ENCODE measurements around the gene GNA12. TPM values are rescaled to one million over a fixed set of nuclear protein-coding genes. Genes with fewer than 3 reads are reported as not detected.
A peak's percentile ranks its signal among the peaks of the same experiment; 100 is the strongest.

GNA12 gene
- total and polyA plus RNA-seq, 10 of the 15 experiments (the other 5 are each of a cell fraction or from before 2014, with no cell fraction given): 1.9 to 51.8 (median 12.6) TPM

DNA sequence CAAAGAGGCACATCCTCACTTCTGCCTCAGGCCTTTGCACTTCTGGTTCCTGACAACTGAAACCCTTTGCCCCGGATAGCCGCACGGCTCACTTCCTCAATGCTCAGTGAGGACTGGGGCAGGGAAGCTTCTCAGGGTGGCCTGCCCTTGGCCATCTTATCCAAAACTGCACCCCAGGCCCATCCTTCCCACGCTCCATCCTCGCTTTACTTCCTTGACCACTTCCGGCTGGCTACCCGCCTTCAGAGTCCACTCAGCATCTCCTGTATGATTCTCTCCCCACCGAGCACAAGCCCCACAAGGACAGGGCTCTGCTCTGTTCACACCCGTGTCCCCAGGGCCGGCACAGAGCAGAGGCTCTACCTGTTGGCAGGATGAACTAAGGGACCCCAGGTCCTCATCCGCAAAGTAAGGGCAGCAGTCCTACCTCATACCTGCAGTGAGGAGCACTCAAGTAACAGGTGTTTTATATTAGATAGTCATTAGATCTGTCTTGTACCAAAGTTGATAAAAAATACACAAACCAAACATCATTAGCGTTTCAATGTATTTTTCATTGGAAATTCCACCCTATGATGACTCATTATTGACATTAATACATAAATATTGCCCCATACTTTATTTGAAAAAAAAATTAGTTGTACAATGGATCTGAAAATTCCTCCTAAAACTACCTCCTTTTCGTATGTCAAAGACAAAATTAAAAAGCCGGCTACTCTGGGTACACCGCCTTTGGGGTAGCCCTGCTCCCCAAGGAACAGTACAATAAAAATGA, 35.0 kb downstream of the GNA12 start (continued):
- peak; percentile 35; the same call in 1 of the 2 replicates for TF ChIP-seq IKZF1 (conservative IDR thresholded peaks at IDR 0.05)
- TF ChIP-seq JUND (IDR thresholded peaks at IDR 0.05; ENCODE audit: low read depth, low read length): no peak
- no peak for TF ChIP-seq GABPA (IDR thresholded peaks at IDR 0.05; ENCODE audit: low read depth)
- TF ChIP-seq IRF4 (IDR thresholded peaks at IDR 0.05; ENCODE audit: low read depth, low read length): 0 out of 2 replicates have a peak, but pooled peaks have one; percentile 15
- TF ChIP-seq, protein P1, sequence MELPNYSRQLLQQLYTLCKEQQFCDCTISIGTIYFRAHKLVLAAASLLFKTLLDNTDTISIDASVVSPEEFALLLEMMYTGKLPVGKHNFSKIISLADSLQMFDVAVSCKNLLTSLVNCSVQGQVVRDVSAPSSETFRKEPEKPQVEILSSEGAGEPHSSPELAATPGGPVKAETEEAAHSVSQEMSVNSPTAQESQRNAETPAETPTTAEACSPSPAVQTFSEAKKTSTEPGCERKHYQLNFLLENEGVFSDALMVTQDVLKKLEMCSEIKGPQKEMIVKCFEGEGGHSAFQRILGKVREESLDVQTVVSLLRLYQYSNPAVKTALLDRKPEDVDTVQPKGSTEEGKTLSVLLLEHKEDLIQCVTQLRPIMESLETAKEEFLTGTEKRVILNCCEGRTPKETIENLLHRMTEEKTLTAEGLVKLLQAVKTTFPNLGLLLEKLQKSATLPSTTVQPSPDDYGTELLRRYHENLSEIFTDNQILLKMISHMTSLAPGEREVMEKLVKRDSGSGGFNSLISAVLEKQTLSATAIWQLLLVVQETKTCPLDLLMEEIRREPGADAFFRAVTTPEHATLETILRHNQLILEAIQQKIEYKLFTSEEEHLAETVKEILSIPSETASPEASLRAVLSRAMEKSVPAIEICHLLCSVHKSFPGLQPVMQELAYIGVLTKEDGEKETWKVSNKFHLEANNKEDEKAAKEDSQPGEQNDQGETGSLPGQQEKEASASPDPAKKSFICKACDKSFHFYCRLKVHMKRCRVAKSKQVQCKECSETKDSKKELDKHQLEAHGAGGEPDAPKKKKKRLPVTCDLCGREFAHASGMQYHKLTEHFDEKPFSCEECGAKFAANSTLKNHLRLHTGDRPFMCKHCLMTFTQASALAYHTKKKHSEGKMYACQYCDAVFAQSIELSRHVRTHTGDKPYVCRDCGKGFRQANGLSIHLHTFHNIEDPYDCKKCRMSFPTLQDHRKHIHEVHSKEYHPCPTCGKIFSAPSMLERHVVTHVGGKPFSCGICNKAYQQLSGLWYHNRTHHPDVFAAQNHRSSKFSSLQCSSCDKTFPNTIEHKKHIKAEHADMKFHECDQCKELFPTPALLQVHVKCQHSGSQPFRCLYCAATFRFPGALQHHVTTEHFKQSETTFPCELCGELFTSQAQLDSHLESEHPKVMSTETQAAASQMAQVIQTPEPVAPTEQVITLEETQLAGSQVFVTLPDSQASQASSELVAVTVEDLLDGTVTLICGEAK (IDR thresholded peaks at IDR 0.05; ENCODE audit: borderline replicate concordance): no peak
- no peak for TF ChIP-seq PAX5 (IDR thresholded peaks at IDR 0.05; ENCODE audit: borderline replicate concordance, low read depth, low read length)
